Midbrain (tissue), 1 donor: ENCODE measurements around the gene SMCHD1.
"Not testable (repeated sequence)": the region's sequence is repeated elsewhere in the genome, so short reads cannot be mapped to it uniquely, and the experiment has no call there.

Experiments used
- DNase-seq: peaks from one replicate; lab custom pipeline; 2025; lab: John Stamatoyannopoulos, UW

The SMCHD1 gene

DNA sequence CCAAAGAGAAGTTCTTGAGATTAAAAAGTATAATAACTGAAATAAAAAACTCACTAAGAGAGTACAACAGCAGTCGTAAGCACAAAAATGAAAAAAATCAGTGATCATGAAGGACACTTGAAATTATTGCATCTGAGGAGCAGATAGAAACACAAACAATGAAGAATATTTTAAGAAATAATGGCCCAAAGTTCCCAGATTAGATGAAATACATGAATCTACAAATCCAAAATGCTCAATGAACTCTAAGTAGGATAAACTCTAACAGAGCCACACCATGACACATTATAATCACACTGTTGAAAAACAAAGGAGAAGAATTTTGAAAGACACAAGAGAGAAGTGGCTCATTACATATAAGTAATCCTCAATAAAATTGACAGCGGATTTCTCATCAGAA, 159.4 kb downstream of the SMCHD1 start:
- DNase-seq: no peak

DNA sequence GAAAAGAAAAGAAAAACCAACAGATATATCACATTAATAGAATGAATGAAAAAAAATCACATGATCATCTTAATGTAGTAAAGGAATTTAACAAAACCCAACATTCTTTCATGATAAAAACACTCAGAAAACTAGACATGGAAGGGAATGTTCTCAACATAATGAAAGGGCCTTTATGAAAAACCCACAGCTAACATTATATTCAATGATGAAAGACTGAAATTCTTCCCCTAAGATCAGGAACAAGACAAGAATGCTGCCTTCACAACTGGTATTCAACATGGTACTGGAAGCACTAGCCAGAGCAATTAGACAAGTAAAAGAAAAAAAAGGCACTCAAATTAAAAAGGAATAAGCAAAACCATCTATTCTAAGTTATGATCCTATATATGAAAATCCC, 162.8 kb downstream of the SMCHD1 start:
- DNase-seq: no peak

DNA sequence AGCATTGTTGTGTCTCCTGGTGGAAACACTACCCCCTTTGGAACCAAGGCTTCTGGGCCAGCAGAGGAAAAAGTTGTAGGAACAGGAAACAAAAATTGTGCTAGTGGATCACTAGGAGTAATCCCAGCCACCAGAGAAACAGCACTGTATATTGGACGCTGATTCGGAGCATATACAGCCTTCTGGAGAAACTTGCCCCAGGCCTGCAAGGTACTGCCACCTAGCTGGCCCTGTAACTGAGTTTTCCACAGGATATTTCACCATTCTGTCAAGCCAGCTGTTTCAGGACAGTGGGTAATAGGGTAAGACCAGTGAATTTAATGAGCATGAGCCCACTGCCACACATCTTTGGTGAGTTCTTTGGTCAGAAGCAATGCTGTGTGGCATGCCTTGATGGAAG, 166.2 kb downstream of the SMCHD1 start:
- no peak for DNase-seq

DNA sequence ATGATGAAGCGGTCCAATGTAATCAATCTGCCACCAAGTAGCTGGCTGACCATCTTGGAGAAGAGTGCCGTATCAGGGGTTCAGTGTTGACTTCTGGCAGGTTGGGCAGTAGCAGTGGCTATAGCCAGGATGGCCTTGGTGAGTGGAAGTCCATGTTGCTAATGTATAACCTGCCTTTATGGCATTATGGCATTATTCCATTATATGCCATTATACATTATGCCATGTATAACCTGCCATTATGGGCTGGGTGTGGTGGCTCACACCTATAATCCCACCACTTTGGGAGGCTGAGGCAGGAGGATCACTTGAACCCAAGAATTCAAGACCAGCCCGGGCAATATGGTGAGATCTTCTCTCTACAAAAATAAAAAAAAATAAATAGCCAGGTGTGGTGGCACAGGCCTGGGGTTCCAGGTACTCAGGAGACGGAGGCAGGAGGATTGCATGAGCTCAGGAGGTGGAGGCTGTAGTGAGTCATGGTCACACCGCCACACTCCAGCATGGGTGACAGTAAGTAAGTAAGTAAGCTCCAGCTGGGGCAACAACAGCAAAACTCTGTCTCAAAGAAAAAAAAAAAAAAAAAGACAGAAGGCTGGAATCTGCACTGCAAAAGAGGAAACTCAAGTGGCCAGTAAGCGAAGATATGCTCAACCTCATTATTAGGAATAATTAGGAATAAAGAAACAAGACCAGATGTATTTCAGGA, 166.8 kb downstream of the SMCHD1 start:
- no peak for DNase-seq

DNA sequence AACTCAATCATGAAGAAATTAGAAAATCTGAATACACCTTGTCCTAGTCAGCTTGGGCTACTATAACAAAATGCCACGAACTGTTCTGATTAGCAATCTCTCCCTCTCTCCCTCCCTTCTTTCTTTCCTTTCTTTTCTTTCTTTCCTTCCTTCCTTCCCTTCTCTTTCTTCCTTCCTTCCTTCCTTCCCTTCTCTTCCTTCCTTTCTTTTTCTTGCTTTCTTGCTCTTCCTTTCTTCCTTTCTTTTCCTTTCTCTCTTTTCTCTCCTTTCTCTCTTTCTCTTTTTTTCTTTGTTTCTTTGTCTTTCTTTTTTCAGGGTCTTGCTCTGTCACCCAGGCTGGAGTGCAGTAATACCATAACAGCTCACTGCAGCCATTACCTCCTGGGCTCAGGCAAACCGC, 167.7 kb downstream of the SMCHD1 start:
- no peak for DNase-seq

DNA sequence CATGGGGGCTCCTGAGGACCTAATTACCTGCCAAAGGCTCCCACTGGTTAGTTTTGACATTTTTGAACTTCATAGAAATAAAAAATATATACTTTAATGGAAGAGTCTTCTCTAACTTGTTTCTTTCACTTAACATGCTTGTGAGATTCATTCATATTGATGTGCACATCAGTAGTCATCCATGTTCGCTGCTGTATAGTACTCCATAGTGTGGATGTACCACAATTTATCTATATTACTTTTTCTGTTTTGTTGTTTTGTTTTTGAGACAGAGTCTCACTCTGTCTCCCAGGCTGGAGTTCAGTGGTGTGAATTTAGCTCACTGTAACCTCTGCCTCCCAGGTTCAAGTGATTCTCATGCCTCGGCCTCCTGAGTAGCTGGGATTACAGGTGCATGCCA, 168.4 kb downstream of the SMCHD1 start:
- no peak for DNase-seq

DNA sequence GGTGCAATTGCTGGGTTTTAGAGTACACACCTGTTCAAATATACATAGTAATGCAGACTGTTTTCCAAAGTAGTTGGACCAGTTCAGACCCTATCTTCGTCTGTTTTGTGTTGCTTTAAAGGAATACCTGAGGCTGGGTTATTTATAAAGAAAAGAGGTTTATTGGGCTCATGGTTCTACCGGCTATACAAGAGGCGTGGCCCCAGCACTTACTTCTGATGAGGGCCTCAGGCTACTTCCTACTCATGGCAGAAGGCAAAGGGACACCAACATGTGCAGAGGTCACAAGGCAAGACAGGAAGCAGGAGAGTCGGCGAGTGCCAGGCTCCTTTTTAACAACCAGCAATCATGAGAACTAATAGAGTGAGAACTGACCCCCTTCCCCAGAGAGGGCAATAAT, 169.3 kb downstream of the SMCHD1 start:
- no peak for DNase-seq

DNA sequence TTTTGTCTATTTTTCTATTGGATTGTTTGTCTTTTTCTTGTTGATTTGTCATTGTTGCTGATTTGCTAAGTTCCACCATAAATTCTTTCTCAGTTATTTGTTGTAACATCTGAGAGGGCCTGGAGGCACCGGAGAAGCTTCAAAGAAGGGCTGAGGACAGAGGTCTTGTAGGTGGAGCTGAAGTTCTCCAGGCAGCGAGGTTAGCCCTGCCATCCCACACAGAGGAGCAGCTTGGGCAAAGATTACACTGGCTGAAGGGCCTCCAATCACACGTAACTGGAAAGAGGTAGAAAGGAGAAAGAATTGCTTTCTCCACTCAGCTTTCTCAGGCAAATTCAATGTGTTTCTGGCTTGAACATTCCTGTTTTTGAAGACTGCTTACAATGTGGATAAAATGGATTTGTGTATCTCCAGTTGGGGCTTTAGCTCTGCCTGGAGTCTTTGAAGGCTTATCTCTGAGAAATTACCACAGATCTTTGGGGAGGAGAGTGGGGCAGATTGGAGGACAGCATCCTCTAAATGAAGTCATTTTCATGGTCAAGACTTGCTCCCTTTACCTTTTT, 170.2 kb downstream of the SMCHD1 start:
- DNase-seq: no peak

DNA sequence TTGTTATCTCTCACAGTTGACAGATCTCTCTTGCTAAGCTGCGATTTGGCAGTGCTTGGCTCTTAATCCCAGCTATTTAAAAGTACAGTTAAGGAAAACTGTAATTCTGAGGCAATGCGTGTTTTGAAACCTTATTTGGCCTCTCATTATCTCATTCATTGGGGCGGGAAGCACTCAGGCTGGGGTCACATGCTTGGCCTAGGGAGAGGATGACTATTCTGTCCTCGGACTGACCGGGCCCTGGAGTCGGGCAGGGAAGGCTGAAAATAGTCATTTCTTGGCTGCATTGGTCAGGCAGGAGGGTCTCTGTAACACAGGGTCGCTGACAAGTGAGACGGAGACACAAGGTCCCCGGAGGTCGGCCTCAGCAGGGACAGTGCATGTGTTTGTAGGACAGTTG, 171.1 kb downstream of the SMCHD1 start:
- no peak for DNase-seq

DNA sequence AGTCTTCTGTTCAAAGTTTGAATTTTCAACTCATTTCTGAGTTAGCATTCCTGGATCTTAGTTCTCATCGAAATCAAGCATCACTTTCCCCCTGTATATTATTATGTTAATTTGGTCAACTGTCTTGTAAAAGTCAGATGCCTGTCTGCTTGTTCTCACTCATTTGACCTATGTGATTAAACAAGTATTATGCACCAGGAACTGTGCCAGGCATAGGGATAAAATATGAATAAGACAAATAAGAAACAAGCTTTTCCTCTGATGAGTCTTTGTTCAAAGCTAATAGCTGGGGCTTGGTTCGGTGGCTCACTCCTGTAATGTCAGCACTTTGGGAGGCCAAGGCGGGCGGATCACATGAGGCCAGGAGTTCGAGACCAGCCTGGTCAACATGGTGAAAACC, 171.5 kb downstream of the SMCHD1 start:
- DNase-seq: no peak

DNA sequence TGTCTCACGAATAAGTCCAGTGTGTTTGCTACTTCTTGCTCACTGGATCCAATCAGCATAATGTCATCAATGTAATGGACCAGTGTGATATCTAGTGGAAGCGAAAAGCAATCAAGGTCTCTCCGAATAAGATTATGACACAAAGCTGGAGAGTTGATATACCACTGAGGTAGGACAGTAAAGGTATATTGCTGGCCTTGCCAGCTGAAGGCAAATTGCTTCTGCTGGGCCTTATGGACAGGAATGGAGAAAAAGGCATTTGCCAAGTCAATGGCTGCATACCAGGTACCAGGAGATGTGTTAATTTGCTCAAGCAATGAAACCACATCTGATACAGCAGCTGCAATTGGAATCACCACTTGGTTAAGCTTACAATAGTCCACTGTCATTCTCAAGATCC, 180.6 kb downstream of the SMCHD1 start:
- DNase-seq: not testable (repeated sequence)

DNA sequence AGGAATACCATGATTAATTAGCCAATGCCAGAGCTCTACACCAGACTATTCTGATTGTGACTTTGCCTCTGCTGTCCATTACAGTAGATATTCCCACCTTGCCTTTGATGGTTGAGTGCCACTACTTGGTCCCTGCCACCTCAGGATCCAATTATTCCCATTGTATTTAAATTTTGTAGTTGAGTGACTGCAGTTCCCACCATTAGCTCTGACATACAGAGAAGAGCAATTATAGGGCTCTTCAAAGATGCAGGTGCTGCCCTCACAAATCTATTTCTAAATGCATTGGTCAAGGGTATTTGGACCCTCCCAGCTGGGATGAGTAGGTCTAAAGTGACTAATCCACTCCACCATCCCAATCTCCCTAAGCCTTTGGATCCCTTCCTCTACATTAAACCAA, 181.8 kb downstream of the SMCHD1 start:
- DNase-seq: not testable (repeated sequence)

DNA sequence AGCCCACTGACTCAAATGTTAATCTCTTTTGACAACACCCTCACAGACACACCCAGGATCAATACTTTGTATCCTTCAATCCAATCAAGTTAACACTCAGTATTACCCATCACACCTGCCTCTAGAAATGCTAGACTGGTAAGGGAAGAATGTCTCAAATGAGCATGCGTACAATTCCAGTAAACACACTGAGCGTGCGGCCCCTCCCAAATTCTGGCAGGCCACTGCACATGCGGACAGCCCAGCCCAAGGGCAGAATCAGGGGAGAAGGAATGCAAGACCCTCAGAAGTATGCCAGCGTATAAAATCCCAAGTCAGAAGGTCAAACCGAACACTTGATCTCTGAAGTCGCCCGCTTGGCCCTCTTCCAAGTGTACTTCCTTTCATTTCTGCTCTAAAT, 183.7 kb downstream of the SMCHD1 start:
- no peak for DNase-seq

DNA sequence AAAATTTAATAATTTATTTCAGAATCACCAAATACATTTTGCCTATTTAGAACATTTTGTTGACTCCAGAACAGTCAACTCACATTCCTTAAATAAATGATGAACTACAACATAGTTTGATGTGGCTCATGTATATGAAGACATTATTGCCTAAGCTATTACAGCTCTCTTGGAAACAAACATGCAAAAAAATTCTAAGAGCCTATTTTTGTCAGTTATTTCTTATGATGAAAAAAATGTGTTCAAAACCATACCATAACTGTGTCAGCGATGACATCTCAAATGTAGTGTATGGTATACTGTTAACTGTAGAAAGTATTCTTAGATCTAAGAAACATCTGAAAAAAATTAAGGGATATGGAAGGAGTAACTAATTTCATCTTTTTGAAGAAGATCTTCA, 185.0 kb downstream of the SMCHD1 start:
- no peak for DNase-seq

DNA sequence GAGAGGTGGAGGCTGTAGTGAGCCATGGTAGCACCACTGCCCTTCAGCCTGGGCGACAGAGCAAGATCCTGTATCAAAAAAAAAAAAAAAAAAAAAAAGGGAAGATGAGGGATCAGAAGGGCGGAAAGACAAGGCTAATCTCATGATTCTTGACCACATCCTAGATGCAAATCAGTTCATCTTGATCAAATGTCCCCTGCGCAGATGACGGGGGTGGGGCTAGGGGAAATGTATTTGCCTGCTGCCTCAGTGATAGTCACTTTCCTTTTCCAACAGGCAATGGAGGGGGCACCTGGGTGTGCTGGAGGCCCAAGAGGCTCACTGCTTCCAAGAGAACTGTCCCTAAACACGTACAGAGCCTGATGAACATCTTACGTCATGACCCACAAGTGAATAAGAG, 187.6 kb downstream of the SMCHD1 start:
- DNase-seq: no peak

DNA sequence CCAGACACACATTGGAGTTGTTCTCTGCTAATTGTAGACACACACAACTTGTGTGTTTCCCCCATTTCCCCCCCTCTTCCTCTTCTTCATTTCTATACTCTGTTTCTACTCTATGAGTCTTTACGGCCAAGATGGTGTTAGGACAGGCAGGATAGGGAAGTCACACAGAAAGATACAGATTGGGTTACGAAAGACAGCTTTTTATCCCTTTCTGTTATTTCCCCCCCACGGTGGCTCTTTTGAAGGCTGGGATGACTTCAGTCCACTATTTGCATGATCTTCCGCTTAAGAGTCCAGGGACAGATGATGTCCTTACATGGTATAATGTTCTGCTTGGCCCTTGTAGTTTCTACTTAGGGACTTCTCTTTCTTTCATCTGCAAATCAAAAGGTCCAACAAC, 189.6 kb downstream of the SMCHD1 start:
- DNase-seq: no peak

DNA sequence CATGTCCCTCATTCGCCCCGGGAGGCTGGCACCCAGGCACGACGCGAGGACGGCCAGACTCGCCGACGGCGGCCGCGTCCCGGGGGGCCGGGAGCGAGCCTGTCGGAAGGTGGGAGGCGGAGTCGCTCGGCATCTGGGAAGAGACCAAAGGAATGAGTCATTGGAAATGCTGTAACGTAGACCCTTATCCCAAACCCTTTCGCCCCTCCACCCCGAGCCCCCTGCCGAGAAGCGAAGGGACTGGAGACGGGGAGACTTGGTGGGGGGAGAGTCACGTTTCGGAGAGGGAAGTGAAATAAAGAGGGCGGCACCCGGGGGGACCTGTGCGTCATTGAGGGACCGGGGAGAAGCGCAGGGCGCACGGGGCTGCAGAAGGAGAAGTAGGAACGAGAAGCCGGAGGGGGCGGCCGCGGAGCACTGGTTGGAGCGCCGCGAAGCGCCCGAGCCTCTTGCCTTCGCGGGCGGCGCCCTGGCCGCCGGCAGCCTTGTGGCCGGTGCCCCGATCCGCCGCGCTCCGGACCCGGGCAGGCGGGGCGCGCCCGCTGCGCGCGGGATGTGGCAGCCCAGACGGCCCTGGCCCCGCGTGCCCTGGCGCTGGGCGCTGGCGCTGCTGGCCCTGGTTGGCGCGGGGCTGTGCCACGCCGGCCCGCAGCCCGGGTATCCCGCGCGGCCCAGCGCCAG, 191.2 kb downstream of the SMCHD1 start, which contains the start of gene EMILIN2:
Gene EMILIN2, plus strand, starts transcription at position 371 of the 681 bp plus-strand sequence. Its CDS starts 183 bp downstream, at position 554.
- no peak for DNase-seq

DNA sequence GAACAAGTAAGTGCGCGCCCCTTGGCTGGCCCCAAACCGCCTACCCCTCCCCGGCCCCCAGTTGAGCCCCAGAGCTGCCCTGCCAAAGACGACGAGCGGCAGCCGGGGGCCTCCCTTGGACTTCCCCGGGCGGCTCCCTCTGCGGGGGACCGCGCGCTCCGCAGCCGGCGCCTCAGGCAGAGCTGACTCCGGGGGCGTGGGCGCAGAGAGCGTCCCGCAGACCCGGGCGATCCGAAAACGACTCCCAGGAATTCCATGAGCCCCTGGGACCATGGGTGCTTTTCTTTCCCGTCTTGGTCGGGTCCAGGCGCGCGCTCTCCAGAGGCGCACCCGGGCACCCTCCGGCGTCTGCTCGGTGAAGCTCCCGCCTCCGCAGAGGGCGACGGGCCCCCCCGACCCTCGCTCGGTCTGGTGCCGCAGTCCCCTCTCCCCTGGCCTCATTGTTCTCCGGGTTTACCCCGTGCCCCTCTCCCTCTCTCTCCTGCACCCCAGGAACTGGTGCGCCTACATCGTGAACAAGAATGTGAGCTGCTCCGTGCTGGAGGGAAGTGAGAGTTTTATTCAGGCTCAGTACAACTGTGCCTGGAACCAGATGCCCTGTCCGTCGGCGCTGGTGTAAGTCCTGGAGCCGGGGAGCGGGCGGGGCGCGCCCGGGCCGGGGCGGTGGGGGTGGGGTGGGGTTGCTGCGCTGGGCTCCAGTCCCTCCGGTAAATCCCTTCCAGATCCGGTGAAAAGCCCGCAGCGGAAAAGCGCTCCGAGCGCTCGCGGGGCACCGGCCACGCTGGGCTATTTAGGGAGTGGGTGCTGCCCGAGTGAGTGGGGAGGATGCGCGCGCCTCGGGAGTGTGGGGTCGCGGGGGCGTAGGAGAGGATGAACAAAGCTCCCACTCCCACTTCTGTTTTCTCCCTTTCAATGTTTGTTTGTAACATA, 192.1 kb downstream of the SMCHD1 start:
- DNase-seq: no peak

DNA sequence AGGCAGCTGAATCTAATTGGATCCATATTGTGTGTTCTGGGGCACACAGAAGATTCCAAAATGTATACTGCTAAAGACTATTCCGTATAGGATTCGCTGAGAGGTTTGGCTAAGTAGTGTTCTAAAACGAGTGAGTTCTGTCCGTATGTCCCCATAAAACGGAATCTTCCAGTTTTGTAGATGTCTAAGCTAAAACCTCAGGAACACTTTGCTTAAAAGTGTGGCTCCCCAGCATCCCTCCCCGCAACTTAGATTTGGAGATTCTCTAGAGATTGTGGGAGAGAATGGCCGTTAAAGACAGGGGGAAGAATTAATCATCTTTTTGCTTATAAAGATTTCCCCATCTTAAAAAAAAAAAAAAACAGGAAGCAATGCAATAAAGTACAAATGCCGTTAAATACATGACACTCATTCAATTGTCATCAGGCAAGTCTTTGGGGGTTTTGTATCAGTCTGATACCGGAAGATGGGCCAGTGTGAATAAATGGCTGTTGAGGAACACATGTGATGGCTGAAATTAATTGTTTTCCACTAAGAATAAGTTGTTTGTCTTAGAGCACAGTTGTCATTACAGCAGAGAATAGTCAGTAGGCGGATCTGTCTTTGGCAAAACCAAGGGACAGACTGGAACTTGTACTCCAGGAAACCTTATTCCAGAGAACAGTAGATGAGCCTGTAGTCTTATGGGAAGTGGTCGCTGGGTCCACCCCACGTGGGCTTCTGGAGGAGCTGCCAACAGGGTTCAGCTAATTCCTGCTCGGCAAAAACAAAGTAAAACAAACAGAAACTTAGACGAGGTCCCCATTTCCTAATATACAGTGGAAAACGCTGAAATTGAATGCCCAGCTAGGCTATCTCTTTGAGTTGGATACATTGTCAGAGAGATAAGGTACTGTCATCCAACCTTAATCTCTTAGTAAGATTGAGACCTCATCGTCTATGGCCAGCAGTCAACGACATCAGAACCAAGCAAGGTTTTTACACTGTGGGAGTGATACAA, 193.0 kb downstream of the SMCHD1 start:
- DNase-seq: no peak

DNA sequence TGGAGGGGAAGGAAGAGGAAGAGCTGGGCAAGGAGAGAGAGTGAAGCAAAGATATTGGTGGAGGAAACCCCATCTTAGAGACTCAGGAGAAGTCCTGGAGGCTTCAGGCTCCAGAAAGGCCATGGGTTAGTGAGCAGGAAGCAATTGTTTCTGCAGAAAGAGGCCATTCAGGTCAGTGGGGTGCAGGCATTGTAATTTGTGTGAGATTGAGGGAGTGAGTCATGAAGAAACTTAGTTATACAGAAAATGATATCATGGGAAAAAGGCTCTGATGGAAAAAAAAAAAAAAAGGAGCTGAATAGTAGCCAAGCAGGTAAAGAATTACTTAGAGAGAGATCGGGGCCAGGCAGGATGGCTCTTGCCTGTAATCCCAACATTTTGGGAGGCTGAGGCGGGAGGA, 195.3 kb downstream of the SMCHD1 start:
- DNase-seq: no peak

DNA sequence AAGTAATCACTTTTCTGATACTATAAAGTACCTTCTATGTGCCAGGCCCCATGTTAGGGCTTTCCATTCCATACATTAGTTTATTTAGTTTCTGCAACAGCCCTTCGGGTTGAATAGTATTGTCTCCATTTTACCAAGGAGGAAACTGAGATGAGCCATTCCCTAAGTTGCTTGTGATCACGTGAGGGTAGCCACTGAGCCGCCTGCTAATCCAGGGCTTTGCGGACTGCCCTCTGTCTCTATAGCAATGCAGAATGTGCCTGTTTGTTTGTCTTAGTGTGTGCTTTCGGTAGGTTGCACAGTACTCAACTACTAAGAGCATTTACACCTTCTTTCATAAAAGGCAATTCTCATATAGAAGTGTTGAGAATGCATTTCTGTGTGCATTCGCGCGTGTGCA, 196.2 kb downstream of the SMCHD1 start:
- no peak for DNase-seq
